Thyroid gland (tissue), 4 donors: ENCODE measurements around the gene MARK4.

Source experiments
- CTCF ChIP-seq, 6 experiments: fragments of 200-600 bp in 3 of 6; fragments of 450-650 bp in 3 of 6; sonication (generic) in 3 of 6; IDR thresholded peaks; one replicate each; pipeline ENCODE4 v1.5.1; 2016 to 2019; ENCODE audit warnings: antibody characterized with exemption in 6 of 6, mild to moderate bottlenecking in 2 of 6, inconsistent platforms in 1 of 6, moderate library complexity in 1 of 6
- POLR2A ChIP-seq, 2 donors: fragments of 450-650 bp; IDR thresholded peaks; one replicate each; pipeline ENCODE4 v1.6.1; 2017; ENCODE audit warnings: antibody characterized with exemption in 2 of 2, mild to moderate bottlenecking in 2 of 2, moderate library complexity in 1 of 2

- TF ChIP-seq CTCF (IDR thresholded peaks at IDR 0.05) = no peak
- TF ChIP-seq POLR2A (IDR thresholded peaks at IDR 0.05) = no peak
Measured at GRCh38 chr19:45231891-45232290, 19.2 kb upstream of the MARK4 start.
